Activated T-helper 17 cell treated with anti-CD3 and anti-CD28 coated beads, Interleukin-2, amount 50 U/mL, for 72 hours (primary cell): Measurements from ENCODE around the gene RBMS3. TPM values are rescaled to one million over a fixed set of nuclear protein-coding genes. Genes with fewer than 3 reads are reported as not detected.

Experiments
- ATAC-seq: fragments of 150-1000 bp; cut with Tn5 transposase; replicated peaks from 2 replicates; pipeline ENCODE4 v1.10.0; 2021; ENCODE audit warnings: mild to moderate bottlenecking, moderate library complexity
- H3K27ac Mint-ChIP-seq: one replicate; pipeline ENCODE4 v1.8.0; 2022; ENCODE audit warnings: mixed read lengths
- H3K27me3 Mint-ChIP-seq: one replicate; pipeline ENCODE4 v1.8.0; 2022; ENCODE audit warnings: mixed read lengths
- H3K36me3 Mint-ChIP-seq: one replicate; pipeline ENCODE4 v1.8.0; 2022; ENCODE audit warnings: low read depth, mild to moderate bottlenecking, mixed read lengths
- H3K4me1 Mint-ChIP-seq: one replicate; pipeline ENCODE4 v1.8.0; 2022; ENCODE audit warnings: mixed read lengths
- H3K4me3 Mint-ChIP-seq: one replicate; pipeline ENCODE4 v1.8.0; 2022; ENCODE audit warnings: mild to moderate bottlenecking, mixed read lengths
- H3K9me3 Mint-ChIP-seq: one replicate; pipeline ENCODE4 v1.8.0; 2022; ENCODE audit warnings: mixed read lengths
- total RNA-seq, 2 donors: library from RNA; stranded (reverse); gene quantifications; one replicate each; pipeline ENCODE4 v1.2.3, GENCODE V29; 2022

Gene RBMS3
- total RNA-seq, 2 donors from 2014 or later = 0.37 to 5.8 TPM

- Mint-ChIP-seq H3K36me3 (no peaks in the 10 kb centered on the region), H3K4me1 (no peaks in the 10 kb centered on the region), H3K9me3 (no peaks in the 10 kb centered on the region), H3K27ac (no peak overlapping the region), H3K27me3 (no peaks in the 10 kb centered on the region), H3K4me3 (no peak overlapping the region)
- ATAC-seq = no peak
These were observed 271.2 kb downstream of the RBMS3 start for GRCh38 chr3:29552051-29552450.

GRCh38 chr3:29554566-29554965 is 273.7 kb downstream of the RBMS3 start:
- H3K36me3 Mint-ChIP-seq = no peaks in the 10 kb centered on the region
- H3K27me3 Mint-ChIP-seq = no peaks in the 10 kb centered on the region
- no peaks in the 10 kb centered on the region for H3K9me3 Mint-ChIP-seq
- H3K4me3 Mint-ChIP-seq = no peak overlapping the region
- ATAC-seq = no peak
- H3K4me1 Mint-ChIP-seq = no peaks in the 10 kb centered on the region
- no peak overlapping the region for H3K27ac Mint-ChIP-seq

GRCh38 chr3:29555590-29555989 is 274.7 kb downstream of the RBMS3 start:
- no peak for ATAC-seq
- H3K27me3 Mint-ChIP-seq = no peaks in the 10 kb centered on the region
- H3K4me1 Mint-ChIP-seq = no peaks in the 10 kb centered on the region
- no peak overlapping the region for H3K4me3 Mint-ChIP-seq
- no peaks in the 10 kb centered on the region for H3K36me3 Mint-ChIP-seq
- no peak overlapping the region for H3K27ac Mint-ChIP-seq
- H3K9me3 Mint-ChIP-seq = no peaks in the 10 kb centered on the region

GRCh38 chr3:29557186-29557585 is 276.3 kb downstream of the RBMS3 start:
- no peak overlapping the region for H3K27ac Mint-ChIP-seq
- no peak overlapping the region for H3K4me3 Mint-ChIP-seq
- H3K36me3 Mint-ChIP-seq = no peaks in the 10 kb centered on the region
- H3K27me3 Mint-ChIP-seq = no peaks in the 10 kb centered on the region
- ATAC-seq = no peak
- no peaks in the 10 kb centered on the region for H3K4me1 Mint-ChIP-seq
- no peaks in the 10 kb centered on the region for H3K9me3 Mint-ChIP-seq

- H3K4me1 Mint-ChIP-seq = no peaks in the 10 kb centered on the region
- no peaks in the 10 kb centered on the region for H3K9me3 Mint-ChIP-seq
- ATAC-seq = no peak
- no peak overlapping the region for H3K27ac Mint-ChIP-seq
- H3K36me3 Mint-ChIP-seq = no peaks in the 10 kb centered on the region
- H3K27me3 Mint-ChIP-seq = no peaks in the 10 kb centered on the region
- no peak overlapping the region for H3K4me3 Mint-ChIP-seq
These were observed 277.0 kb downstream of the RBMS3 start for GRCh38 chr3:29557825-29558224.

GRCh38 chr3:29559741-29560465 is 279.0 kb downstream of the RBMS3 start:
- Mint-ChIP-seq H3K36me3 (no peaks in the 10 kb centered on the region), H3K4me3 (no peak overlapping the region), H3K9me3 (no peaks in the 10 kb centered on the region), H3K27ac (no peak overlapping the region), H3K27me3 (no peaks in the 10 kb centered on the region), H3K4me1 (no peaks in the 10 kb centered on the region)
- no peak for ATAC-seq

- H3K27ac Mint-ChIP-seq = no peak overlapping the region
- H3K4me1 Mint-ChIP-seq = no peaks in the 10 kb centered on the region
- no peaks in the 10 kb centered on the region for H3K27me3 Mint-ChIP-seq
- H3K9me3 Mint-ChIP-seq = no peaks in the 10 kb centered on the region
- no peaks in the 10 kb centered on the region for H3K36me3 Mint-ChIP-seq
- no peak for ATAC-seq
- no peak overlapping the region for H3K4me3 Mint-ChIP-seq
These were observed 280.8 kb downstream of the RBMS3 start for GRCh38 chr3:29561651-29562149.

- ATAC-seq = no peak
- Mint-ChIP-seq H3K4me1 (no peaks in the 10 kb centered on the region), H3K36me3 (no peaks in the 10 kb centered on the region), H3K27ac (no peak overlapping the region), H3K4me3 (no peak overlapping the region), H3K9me3 (no peaks in the 10 kb centered on the region), H3K27me3 (no peaks in the 10 kb centered on the region)
These were observed 284.4 kb downstream of the RBMS3 start for GRCh38 chr3:29565236-29565635.

GRCh38 chr3:29567501-29567900 is 286.6 kb downstream of the RBMS3 start:
- Mint-ChIP-seq H3K4me3 (no peak overlapping the region), H3K4me1 (no peaks in the 10 kb centered on the region), H3K9me3 (no peaks in the 10 kb centered on the region), H3K36me3 (no peaks in the 10 kb centered on the region), H3K27me3 (no peaks in the 10 kb centered on the region), H3K27ac (no peak overlapping the region)
- ATAC-seq = no peak

GRCh38 chr3:29568355-29568754 is 287.5 kb downstream of the RBMS3 start:
- Mint-ChIP-seq H3K27ac (no peak overlapping the region), H3K9me3 (no peaks in the 10 kb centered on the region), H3K27me3 (no peaks in the 10 kb centered on the region), H3K4me1 (no peaks in the 10 kb centered on the region), H3K4me3 (no peak overlapping the region), H3K36me3 (no peaks in the 10 kb centered on the region)
- ATAC-seq = no peak

GRCh38 chr3:29576181-29576580 is 295.3 kb downstream of the RBMS3 start:
- Mint-ChIP-seq H3K36me3 (no peaks in the 10 kb centered on the region), H3K9me3 (no peaks in the 10 kb centered on the region), H3K4me3 (no peak overlapping the region), H3K27me3 (no peaks in the 10 kb centered on the region), H3K27ac (no peak overlapping the region), H3K4me1 (no peaks in the 10 kb centered on the region)
- ATAC-seq = no peak

- no peaks in the 10 kb centered on the region for H3K9me3 Mint-ChIP-seq
- no peak overlapping the region for H3K4me3 Mint-ChIP-seq
- H3K36me3 Mint-ChIP-seq = no peaks in the 10 kb centered on the region
- H3K27ac Mint-ChIP-seq = no peak overlapping the region
- H3K27me3 Mint-ChIP-seq = no peaks in the 10 kb centered on the region
- no peaks in the 10 kb centered on the region for H3K4me1 Mint-ChIP-seq
- no peak for ATAC-seq
These were observed 295.8 kb downstream of the RBMS3 start for GRCh38 chr3:29576675-29577074.

- Mint-ChIP-seq H3K27me3 (no peaks in the 10 kb centered on the region), H3K4me1 (no peaks in the 10 kb centered on the region), H3K4me3 (no peak overlapping the region), H3K27ac (no peak overlapping the region), H3K9me3 (no peaks in the 10 kb centered on the region), H3K36me3 (no peaks in the 10 kb centered on the region)
- ATAC-seq = no peak
These were observed 296.4 kb downstream of the RBMS3 start for GRCh38 chr3:29577250-29577649.

GRCh38 chr3:29581311-29581710 is 300.4 kb downstream of the RBMS3 start:
- no peak overlapping the region for H3K4me3 Mint-ChIP-seq
- no peak overlapping the region for H3K27ac Mint-ChIP-seq
- H3K27me3 Mint-ChIP-seq = no peaks in the 10 kb centered on the region
- H3K36me3 Mint-ChIP-seq = no peaks in the 10 kb centered on the region
- no peaks in the 10 kb centered on the region for H3K9me3 Mint-ChIP-seq
- H3K4me1 Mint-ChIP-seq = no peaks in the 10 kb centered on the region
- no peak for ATAC-seq

GRCh38 chr3:29582273-29582672 is 301.4 kb downstream of the RBMS3 start:
- Mint-ChIP-seq H3K36me3 (no peaks in the 10 kb centered on the region), H3K27ac (no peak overlapping the region), H3K27me3 (no peaks in the 10 kb centered on the region), H3K4me1 (no peaks in the 10 kb centered on the region), H3K9me3 (no peaks in the 10 kb centered on the region), H3K4me3 (no peak overlapping the region)
- no peak for ATAC-seq

- no peaks in the 10 kb centered on the region for H3K9me3 Mint-ChIP-seq
- no peaks in the 10 kb centered on the region for H3K27me3 Mint-ChIP-seq
These were observed 303.0 kb downstream of the RBMS3 start for GRCh38 chr3:29583861-29584260.

More at GRCh38 chr3:29583861-29584260, 303.0 kb downstream of the RBMS3 start:
- Mint-ChIP-seq H3K4me1 (no peaks in the 10 kb centered on the region), H3K27ac (no peak overlapping the region), H3K36me3 (no peaks in the 10 kb centered on the region), H3K4me3 (no peak overlapping the region)
- no peak for ATAC-seq
